Measurements from ENCODE around the gene PTCD3. TPM values are rescaled to one million over a fixed set of nuclear protein-coding genes. Genes with fewer than 3 reads are reported as not detected.

Gene PTCD3
- total and polyA plus RNA-seq, 2 donors (not counting 1 experiment from before 2014, with no cell fraction given): 58.6 to 66.9 TPM

DNA sequence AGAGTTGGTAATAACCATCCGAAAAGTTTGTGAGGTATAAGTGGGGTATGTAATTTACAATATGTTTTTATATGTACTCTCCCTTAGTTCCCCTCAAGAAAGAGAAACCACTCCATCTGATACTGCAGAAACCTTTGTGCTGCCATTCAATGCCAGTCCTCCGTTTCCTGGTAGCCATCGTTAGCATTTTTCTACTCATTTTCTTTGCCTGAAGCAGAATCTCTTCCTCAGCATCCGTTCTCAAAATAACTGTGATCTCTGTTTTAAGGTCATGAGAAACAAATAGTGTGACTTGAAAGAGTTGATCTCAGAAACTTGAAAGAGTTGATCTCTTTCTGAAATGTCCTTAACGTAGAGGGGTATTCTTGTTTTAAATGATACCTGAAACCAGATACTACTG lies 996 bp downstream of the PTCD3 start:
- Histone ChIP-seq H3K36me3 (ENCODE audit: control insufficient read depth, insufficient read depth, low read length) (peaks cover 9% of the 10 kb centered on the region), H3K4me2 (ENCODE audit: extremely low read depth, insufficient read depth, low read length) (peak overlapping the region; percentile 76), H2AFZ (ENCODE audit: low read length) (no peak overlapping the region), H3K9ac (ENCODE audit: insufficient read depth, low read length) (no peak overlapping the region), H4K20me1 (ENCODE audit: control insufficient read depth, extremely low read depth, insufficient read depth, low read length) (no peaks in the 10 kb centered on the region), H3K4me3 (replicated peaks in 1 of 4; ENCODE audit: control extremely low read depth in 1 of 4, insufficient read depth in 1 of 4, low read depth in 3 of 4, low read length in 4 of 4) (peak overlapping the region; percentile 82 to 95 (median 92)), H3K4me1 (ENCODE audit: control insufficient read depth, extremely low read depth, insufficient read depth, low read length) (no peaks in the 10 kb centered on the region), H3K9me3 (ENCODE audit: control insufficient read depth, insufficient read depth, low read depth, low read length) (no peaks in the 10 kb centered on the region), H3K79me2 (ENCODE audit: control insufficient read depth, insufficient read depth, low read length) (peaks cover 63% of the 10 kb centered on the region), H3K27ac (ENCODE audit: insufficient read depth, low read length) (peak overlapping the region; percentile 96), H3K27me3 (ENCODE audit: control insufficient read depth, insufficient read depth, low read length) (no peaks in the 10 kb centered on the region)
- no peak for DNase-seq (ENCODE audit: low read depth in 2 of 2)
- TF ChIP-seq CTCF (conservative IDR thresholded peaks at IDR 0.05 in 1 of 2, IDR thresholded peaks at IDR 0.05 in 1 of 2; ENCODE audit: low read depth in 1 of 2, low read length in 2 of 2): no peak
- no peak for TF ChIP-seq EZH2 (IDR thresholded peaks at IDR 0.05; ENCODE audit: low read length, missing control alignments)

- no peak for DNase-seq (ENCODE audit: low read depth in 2 of 2)
- Histone ChIP-seq H3K27me3 (ENCODE audit: control insufficient read depth, insufficient read depth, low read length) (no peaks in the 10 kb centered on the region), H3K27ac (ENCODE audit: insufficient read depth, low read length) (no peak overlapping the region), H3K4me2 (ENCODE audit: extremely low read depth, insufficient read depth, low read length) (no peak overlapping the region), H3K79me2 (ENCODE audit: control insufficient read depth, insufficient read depth, low read length) (peaks cover 3% of the 10 kb centered on the region), H3K4me1 (ENCODE audit: control insufficient read depth, extremely low read depth, insufficient read depth, low read length) (no peaks in the 10 kb centered on the region), H3K4me3 (replicated peaks in 1 of 4; ENCODE audit: control extremely low read depth in 1 of 4, insufficient read depth in 1 of 4, low read depth in 3 of 4, low read length in 4 of 4) (no peak overlapping the region), H2AFZ (ENCODE audit: low read length) (no peak overlapping the region), H4K20me1 (ENCODE audit: control insufficient read depth, extremely low read depth, insufficient read depth, low read length) (no peaks in the 10 kb centered on the region), H3K9me3 (ENCODE audit: control insufficient read depth, insufficient read depth, low read depth, low read length) (no peaks in the 10 kb centered on the region), H3K36me3 (ENCODE audit: control insufficient read depth, insufficient read depth, low read length) (peaks cover 17% of the 10 kb centered on the region), H3K9ac (ENCODE audit: insufficient read depth, low read length) (no peak overlapping the region)
- no peak for TF ChIP-seq EZH2 (IDR thresholded peaks at IDR 0.05; ENCODE audit: low read length, missing control alignments)
- no peak for TF ChIP-seq CTCF (conservative IDR thresholded peaks at IDR 0.05 in 1 of 2, IDR thresholded peaks at IDR 0.05 in 1 of 2; ENCODE audit: low read depth in 1 of 2, low read length in 2 of 2)
These were observed 12.1 kb downstream of the PTCD3 start for GRCh38 chr2:86118130-86118529.

DNA sequence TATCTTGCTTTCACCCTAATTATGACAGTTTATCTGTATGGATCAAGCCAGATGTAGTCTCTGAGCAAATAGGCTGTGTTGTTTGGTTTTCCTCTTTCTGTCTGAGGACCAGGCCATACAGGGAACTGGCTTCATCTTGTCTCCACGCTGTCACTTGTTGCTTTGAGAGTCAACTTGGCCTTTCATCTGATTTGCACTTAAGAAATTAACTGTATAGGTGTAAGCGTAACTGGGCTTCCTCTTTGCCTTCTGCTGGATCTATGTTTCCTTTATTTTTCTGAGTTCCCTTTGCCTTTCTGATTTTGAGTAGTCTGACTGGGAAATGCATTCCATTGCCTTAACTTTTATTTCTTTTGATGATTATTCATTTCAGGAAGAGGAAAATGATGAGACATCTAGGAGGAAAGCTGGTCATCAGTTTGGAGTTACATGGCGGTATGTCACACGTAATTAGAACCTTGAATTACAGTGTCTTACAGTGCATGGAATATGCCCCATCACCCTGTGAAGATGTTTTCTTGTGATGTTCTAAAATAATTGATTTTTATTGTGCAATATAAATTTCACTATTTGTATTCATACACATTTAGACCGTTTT lies 17.4 kb downstream of the PTCD3 start:
- DNase-seq (ENCODE audit: low read depth in 2 of 2): no peak

More for the DNA sequence above, 17.4 kb downstream of the PTCD3 start:
- no peak for TF ChIP-seq EZH2 (IDR thresholded peaks at IDR 0.05; ENCODE audit: low read length, missing control alignments)
- no peaks in the 10 kb centered on the region for H3K79me2 ChIP-seq (ENCODE audit: control insufficient read depth, insufficient read depth, low read length)
- no peaks in the 10 kb centered on the region for H3K27me3 ChIP-seq (ENCODE audit: control insufficient read depth, insufficient read depth, low read length)
- H4K20me1 ChIP-seq (ENCODE audit: control insufficient read depth, extremely low read depth, insufficient read depth, low read length): no peaks in the 10 kb centered on the region
- no peak overlapping the region for H3K4me3 ChIP-seq (replicated peaks in 1 of 4; ENCODE audit: control extremely low read depth in 1 of 4, insufficient read depth in 1 of 4, low read depth in 3 of 4, low read length in 4 of 4)
- no peak overlapping the region for H3K27ac ChIP-seq (ENCODE audit: insufficient read depth, low read length)
- no peak overlapping the region for H3K9ac ChIP-seq (ENCODE audit: insufficient read depth, low read length)
- no peaks in the 10 kb centered on the region for H3K4me1 ChIP-seq (ENCODE audit: control insufficient read depth, extremely low read depth, insufficient read depth, low read length)
- peaks cover 16% of the 10 kb centered on the region for H3K36me3 ChIP-seq (ENCODE audit: control insufficient read depth, insufficient read depth, low read length)
- H2AFZ ChIP-seq (ENCODE audit: low read length): no peak overlapping the region
- H3K4me2 ChIP-seq (ENCODE audit: extremely low read depth, insufficient read depth, low read length): no peak overlapping the region
- H3K9me3 ChIP-seq (ENCODE audit: control insufficient read depth, insufficient read depth, low read depth, low read length): no peaks in the 10 kb centered on the region
